Measurements from ENCODE around the gene UNC13A. TPM values are rescaled to one million over a fixed set of nuclear protein-coding genes. Genes with fewer than 3 reads are reported as not detected.
A peak's percentile ranks its signal among the peaks of the same experiment; 100 is the strongest.

The UNC13A gene
- total RNA-seq, 1 donor from 2014 or later = 2.1 TPM

DNA sequence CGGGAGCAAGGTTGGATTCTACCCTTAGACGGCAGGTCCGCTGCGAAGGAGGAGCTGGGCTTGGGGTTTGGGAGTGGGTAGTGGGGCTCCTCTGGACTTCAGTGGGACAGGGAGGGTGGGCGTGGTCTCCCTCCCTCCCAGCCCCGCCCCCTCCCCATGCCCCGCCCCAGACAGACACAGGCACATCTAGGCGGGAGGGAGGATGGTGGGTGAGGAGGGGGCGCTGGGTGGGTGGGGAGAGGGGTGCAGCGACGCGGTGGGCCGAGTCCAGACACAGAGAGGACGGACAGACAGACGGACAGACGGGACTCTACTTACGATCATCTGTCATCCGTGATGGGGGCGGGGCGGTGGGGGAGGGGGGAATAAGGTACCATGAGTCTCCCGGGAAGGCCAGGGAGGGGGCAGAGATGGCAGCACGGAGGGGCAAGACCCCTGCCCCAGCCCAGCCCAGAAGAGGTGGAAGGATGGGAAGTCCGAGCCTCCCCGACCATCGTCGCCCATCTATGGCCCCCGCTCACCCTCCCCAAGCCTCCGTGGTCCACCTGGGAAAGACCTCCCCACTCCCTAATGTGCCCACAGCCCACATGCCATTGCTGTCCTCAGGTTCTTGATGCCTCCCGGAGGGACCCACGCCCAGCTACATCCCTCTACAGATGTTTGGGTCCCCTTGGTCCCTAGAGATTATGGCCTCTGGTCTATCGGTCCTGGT, 64.8 kb downstream of the UNC13A start:
- peaks cover 14% of the 10 kb centered on the region for H3K9me3 Mint-ChIP-seq (ENCODE audit: low read depth)
- H3K27ac Mint-ChIP-seq (ENCODE audit: unreplicated experiment) = no peak overlapping the region
- no peaks in the 10 kb centered on the region for H3K4me1 Mint-ChIP-seq (ENCODE audit: low read depth)
- TF ChIP-seq, protein P1, sequence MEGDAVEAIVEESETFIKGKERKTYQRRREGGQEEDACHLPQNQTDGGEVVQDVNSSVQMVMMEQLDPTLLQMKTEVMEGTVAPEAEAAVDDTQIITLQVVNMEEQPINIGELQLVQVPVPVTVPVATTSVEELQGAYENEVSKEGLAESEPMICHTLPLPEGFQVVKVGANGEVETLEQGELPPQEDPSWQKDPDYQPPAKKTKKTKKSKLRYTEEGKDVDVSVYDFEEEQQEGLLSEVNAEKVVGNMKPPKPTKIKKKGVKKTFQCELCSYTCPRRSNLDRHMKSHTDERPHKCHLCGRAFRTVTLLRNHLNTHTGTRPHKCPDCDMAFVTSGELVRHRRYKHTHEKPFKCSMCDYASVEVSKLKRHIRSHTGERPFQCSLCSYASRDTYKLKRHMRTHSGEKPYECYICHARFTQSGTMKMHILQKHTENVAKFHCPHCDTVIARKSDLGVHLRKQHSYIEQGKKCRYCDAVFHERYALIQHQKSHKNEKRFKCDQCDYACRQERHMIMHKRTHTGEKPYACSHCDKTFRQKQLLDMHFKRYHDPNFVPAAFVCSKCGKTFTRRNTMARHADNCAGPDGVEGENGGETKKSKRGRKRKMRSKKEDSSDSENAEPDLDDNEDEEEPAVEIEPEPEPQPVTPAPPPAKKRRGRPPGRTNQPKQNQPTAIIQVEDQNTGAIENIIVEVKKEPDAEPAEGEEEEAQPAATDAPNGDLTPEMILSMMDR (IDR thresholded peaks at IDR 0.05) = no peak
- peak; percentile 67 for DNase-seq (ENCODE audit: low spot score)
- no peak overlapping the region for H3K4me3 Mint-ChIP-seq (ENCODE audit: unreplicated experiment)
- peaks cover 5% of the 10 kb centered on the region for H3K36me3 Mint-ChIP-seq (ENCODE audit: low read depth)
- no peaks in the 10 kb centered on the region for H3K27me3 Mint-ChIP-seq (ENCODE audit: low read depth)

DNA sequence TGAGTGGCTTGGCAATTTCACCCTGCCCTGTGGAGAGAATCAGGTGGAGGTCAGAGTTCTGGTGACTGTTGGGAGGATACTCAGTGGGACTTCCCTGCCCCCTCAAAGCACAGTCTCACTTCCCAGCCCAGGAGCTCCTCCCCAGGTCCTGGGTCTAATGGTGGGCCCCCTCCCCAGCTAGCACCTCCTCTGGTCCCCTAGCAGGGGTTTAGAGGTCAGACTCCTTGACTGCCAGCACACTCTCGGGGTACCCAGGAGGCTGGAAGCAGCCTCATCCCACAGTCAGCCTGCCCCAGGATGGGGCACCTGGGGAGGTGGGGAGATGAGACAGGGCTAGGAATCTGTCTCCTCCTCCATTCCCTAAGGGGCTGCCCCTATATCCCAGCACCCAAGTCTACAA, 67.5 kb downstream of the UNC13A start:
- TF ChIP-seq, protein P1 (IDR thresholded peaks at IDR 0.05) = no peak
- Mint-ChIP-seq H3K9me3 (ENCODE audit: low read depth) (peaks cover 14% of the 10 kb centered on the region), H3K36me3 (ENCODE audit: low read depth) (peaks cover 5% of the 10 kb centered on the region), H3K4me3 (ENCODE audit: unreplicated experiment) (no peak overlapping the region), H3K27ac (ENCODE audit: unreplicated experiment) (no peak overlapping the region), H3K27me3 (ENCODE audit: low read depth) (peaks cover 3% of the 10 kb centered on the region), H3K4me1 (ENCODE audit: low read depth) (no peaks in the 10 kb centered on the region)
- DNase-seq (ENCODE audit: low spot score) = peak; percentile 63

DNA sequence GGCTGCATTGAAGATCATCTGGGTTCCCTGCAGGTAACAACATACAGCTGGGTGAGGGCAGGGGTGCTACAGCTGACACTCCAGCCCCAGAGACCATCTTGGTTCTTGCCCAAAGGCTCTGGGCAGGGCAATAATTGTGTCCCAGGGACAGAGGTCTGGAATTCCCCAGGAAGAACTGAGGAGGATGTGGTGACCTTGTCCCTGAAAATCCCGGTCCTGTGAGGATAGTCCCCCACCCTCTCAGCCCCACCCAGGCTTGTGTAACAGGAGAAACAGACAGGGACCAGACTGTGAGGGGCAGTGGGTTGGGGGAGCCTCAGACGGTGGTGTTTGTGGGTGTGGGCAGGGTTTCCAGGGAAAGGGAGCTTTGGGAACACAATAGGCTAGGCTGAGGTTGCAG, 69.2 kb downstream of the UNC13A start:
- peaks cover 11% of the 10 kb centered on the region for H3K9me3 Mint-ChIP-seq (ENCODE audit: low read depth)

DNA sequence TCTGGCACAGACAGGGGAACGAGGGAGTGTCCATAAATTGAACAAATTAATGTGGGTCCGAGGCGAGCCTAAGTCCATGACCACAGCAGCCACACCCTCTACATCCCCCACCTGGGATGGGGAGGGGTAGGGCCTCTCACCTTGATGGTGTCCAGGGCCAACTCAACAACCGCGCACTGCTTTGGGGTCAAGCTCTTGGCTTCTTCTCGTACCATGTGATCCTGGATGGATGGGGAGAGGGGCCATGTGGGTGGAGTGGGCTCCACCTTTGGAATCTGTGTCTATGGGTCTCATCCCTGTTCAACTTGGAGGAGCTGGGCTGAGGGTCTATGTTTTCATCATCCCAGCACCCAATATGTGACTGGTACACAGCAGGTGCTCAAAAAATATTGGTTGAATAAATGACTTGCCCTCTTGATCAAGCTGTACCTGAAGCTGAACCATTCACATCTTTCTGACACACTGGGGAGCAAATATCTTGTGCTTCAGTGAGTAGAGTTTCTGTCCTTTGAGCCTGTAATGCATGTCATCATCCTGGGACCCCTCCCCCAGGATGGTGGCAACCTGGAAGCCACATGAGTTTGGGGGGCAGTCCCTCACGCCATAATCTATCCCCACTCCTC, 69.8 kb downstream of the UNC13A start:
- Mint-ChIP-seq H3K4me1 (ENCODE audit: low read depth) (no peaks in the 10 kb centered on the region), H3K27ac (ENCODE audit: unreplicated experiment) (no peak overlapping the region), H3K9me3 (ENCODE audit: low read depth) (peaks cover 11% of the 10 kb centered on the region), H3K36me3 (ENCODE audit: low read depth) (peaks cover 5% of the 10 kb centered on the region), H3K27me3 (ENCODE audit: low read depth) (peaks cover 3% of the 10 kb centered on the region), H3K4me3 (ENCODE audit: unreplicated experiment) (no peak overlapping the region)
- DNase-seq (ENCODE audit: low spot score) = no peak
- TF ChIP-seq, protein P1 (IDR thresholded peaks at IDR 0.05) = no peak

More for the DNA sequence above, 69.2 kb downstream of the UNC13A start:
- Mint-ChIP-seq H3K27me3 (ENCODE audit: low read depth) (peaks cover 3% of the 10 kb centered on the region), H3K27ac (ENCODE audit: unreplicated experiment) (no peak overlapping the region), H3K36me3 (ENCODE audit: low read depth) (peaks cover 5% of the 10 kb centered on the region), H3K4me3 (ENCODE audit: unreplicated experiment) (no peak overlapping the region), H3K4me1 (ENCODE audit: low read depth) (no peaks in the 10 kb centered on the region)
- DNase-seq (ENCODE audit: low spot score) = peak; percentile 36
- TF ChIP-seq, protein P1 (IDR thresholded peaks at IDR 0.05) = no peak

DNA sequence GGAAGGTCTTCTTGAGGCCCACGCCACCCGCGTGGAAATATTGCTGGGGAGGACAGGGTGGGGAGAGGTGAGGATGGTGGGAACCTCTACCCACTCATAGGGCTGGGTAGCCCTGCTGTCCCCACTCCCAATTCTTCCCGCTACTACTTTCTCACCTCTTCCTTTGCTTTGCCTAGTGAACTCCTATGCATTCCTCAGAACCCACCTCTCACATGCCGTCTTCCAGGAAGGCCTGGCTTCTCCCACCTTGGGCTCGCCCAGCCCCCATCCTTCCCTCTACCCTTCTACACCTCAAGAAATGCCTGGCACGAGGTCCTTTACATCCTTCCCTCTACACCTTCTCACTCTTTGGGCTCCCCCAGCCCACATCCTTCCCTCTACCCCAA, 70.4 kb downstream of the UNC13A start:
- Mint-ChIP-seq H3K27ac (ENCODE audit: unreplicated experiment) (no peak overlapping the region), H3K9me3 (ENCODE audit: low read depth) (peaks cover 11% of the 10 kb centered on the region), H3K36me3 (ENCODE audit: low read depth) (peaks cover 5% of the 10 kb centered on the region), H3K27me3 (ENCODE audit: low read depth) (peaks cover 3% of the 10 kb centered on the region), H3K4me1 (ENCODE audit: low read depth) (no peaks in the 10 kb centered on the region), H3K4me3 (ENCODE audit: unreplicated experiment) (no peak overlapping the region)
- TF ChIP-seq, protein P1 (IDR thresholded peaks at IDR 0.05) = no peak
- DNase-seq (ENCODE audit: low spot score) = peak; percentile 37
